Measurements from ENCODE around the gene SLC22A17. TPM values are rescaled to one million over a fixed set of nuclear protein-coding genes. Genes with fewer than 3 reads are reported as not detected.

The SLC22A17 gene
- total and polyA plus RNA-seq, 9 of the 15 experiments (the other 6 are each of a cell fraction or from before 2014, with no cell fraction given), result 0.07 to 0.09 TPM; not detected in 7

DNA sequence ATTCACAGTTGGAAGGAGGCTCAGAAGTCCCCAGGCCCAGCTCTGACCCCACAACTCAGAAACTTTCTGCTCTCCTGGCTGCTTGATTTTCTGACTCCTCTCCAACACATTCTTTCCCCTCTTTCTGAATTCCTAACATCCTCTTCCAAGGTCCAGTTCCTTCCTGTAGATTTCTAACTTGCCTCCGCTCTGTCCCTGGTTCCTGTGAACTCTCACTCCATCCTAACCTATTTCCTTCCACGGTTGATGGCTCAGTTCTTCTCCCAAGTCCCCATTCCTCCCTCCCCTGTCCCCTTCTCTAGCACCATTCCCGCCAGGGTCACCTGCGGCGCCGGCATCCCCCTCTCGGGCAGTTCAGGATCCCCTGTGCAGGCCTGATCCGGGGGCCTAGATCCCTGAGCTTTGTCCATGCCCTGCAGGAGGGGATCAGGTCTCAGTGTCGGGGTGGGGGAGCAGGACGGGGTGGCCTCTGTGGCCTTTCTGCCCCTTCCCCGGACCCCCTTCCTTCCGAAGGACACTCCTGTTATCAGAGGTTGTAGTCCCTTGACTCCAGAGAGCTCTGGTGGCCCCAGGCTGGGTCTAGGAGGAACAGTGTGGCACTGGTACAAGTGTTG lies 6.0 kb upstream of the SLC22A17 start (continued):
- TF ChIP-seq, protein P1, sequence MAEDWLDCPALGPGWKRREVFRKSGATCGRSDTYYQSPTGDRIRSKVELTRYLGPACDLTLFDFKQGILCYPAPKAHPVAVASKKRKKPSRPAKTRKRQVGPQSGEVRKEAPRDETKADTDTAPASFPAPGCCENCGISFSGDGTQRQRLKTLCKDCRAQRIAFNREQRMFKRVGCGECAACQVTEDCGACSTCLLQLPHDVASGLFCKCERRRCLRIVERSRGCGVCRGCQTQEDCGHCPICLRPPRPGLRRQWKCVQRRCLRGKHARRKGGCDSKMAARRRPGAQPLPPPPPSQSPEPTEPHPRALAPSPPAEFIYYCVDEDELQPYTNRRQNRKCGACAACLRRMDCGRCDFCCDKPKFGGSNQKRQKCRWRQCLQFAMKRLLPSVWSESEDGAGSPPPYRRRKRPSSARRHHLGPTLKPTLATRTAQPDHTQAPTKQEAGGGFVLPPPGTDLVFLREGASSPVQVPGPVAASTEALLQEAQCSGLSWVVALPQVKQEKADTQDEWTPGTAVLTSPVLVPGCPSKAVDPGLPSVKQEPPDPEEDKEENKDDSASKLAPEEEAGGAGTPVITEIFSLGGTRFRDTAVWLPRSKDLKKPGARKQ (CRISPR knock-in tag; IDR thresholded peaks at IDR 0.05), result no peak
- TF ChIP-seq, protein P2, sequence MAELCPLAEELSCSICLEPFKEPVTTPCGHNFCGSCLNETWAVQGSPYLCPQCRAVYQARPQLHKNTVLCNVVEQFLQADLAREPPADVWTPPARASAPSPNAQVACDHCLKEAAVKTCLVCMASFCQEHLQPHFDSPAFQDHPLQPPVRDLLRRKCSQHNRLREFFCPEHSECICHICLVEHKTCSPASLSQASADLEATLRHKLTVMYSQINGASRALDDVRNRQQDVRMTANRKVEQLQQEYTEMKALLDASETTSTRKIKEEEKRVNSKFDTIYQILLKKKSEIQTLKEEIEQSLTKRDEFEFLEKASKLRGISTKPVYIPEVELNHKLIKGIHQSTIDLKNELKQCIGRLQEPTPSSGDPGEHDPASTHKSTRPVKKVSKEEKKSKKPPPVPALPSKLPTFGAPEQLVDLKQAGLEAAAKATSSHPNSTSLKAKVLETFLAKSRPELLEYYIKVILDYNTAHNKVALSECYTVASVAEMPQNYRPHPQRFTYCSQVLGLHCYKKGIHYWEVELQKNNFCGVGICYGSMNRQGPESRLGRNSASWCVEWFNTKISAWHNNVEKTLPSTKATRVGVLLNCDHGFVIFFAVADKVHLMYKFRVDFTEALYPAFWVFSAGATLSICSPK (IDR thresholded peaks at IDR 0.05; ENCODE audit: borderline replicate concordance), result no peak
- TF ChIP-seq MCM7 (IDR thresholded peaks at IDR 0.05), result no peak
- TF ChIP-seq KLF10 (CRISPR knock-in tag; IDR thresholded peaks at IDR 0.05), result no peak
- no peak for TF ChIP-seq TFAM (CRISPR knock-in tag; conservative IDR thresholded peaks at IDR 0.05)

DNA sequence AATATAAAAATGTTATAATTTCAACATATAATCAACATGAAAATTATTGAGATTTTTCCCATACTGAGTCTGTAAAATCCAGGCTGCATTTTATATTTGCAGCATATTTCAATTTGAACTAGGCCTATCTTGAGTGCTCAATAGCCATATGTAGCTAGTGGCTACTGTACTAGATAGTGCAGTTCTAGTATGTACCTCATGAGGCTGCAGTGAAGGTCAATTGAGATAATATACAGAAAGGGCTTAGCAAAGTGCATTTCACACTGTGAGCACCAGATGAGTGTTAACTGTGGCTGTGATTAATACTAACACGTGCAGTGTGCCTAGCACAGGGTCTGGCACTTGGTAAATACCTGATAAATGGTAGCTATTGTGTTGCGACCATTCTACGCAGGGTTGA lies 5.4 kb upstream of the SLC22A17 start:
- CTCF ChIA-PET (ENCODE audit: low intra/inter-chr PET ratio), result no interaction called here
- H3K4me1 ChIP-seq (replicated peaks in 1 of 2; ENCODE audit: control insufficient read depth in 2 of 2, insufficient read depth in 2 of 2, low read length in 2 of 2), result peaks cover 0 to 5% of the 10 kb centered on the region in 2 experiments; a peak in 3 of 5 replicates
- no peaks in the 10 kb centered on the region for H3K9me1 ChIP-seq (ENCODE audit: control insufficient read depth, insufficient read depth, low read length)
- no peaks in the 10 kb centered on the region for H3K9me3 ChIP-seq (replicated peaks; ENCODE audit: control insufficient read depth, insufficient read depth, low read depth, low read length)
- H4K20me1 ChIP-seq (replicated peaks; ENCODE audit: control insufficient read depth, insufficient read depth, low read length), result no peaks in the 10 kb centered on the region; the same call in 1 of the 2 replicates
- H2AFZ ChIP-seq (ENCODE audit: low read depth, low read length), result no peak overlapping the region
- 14% methylated on average over 3 of the region's 3 CpGs for WGBS (ENCODE audit: insufficient coverage, low coverage, missing lambda C conversion rate)
- in situ Hi-C loops (cut with MboI), result no loop called here
- H3K4me3 ChIP-seq, result no peak overlapping the region
- TF ChIP-seq CBFA2T3 (IDR thresholded peaks at IDR 0.05) (peak; percentile 32), NCOA2 (IDR thresholded peaks at IDR 0.05; ENCODE audit: partially characterized antibody in 2 of 2) (no peak)
- intact Hi-C loops (cut with micrococcal nuclease), result no loop called here
- no TSS peak for BruUV-seq (replicated peaks)
- H3K36me3 ChIP-seq (ENCODE audit: control insufficient read depth, insufficient read depth, low read length), result no peaks in the 10 kb centered on the region
- H3K4me2 ChIP-seq (ENCODE audit: insufficient read depth, low read length), result no peak overlapping the region
- no peaks in the 10 kb centered on the region for H3K79me2 ChIP-seq (ENCODE audit: control insufficient read depth, insufficient read depth, low read length)
- H3K27ac ChIP-seq (ENCODE audit: extremely low read depth, low read depth, low read length), result no peak overlapping the region
- peak; percentile 71 for ATAC-seq
- POLR2A ChIA-PET, result interaction anchor here (0.6 kb wide), 1 partner anchor 312 kb away, joined by 4 read pairs; no protein-coding TSS in a partner anchor
- H3K27me3 ChIP-seq (ENCODE audit: control insufficient read depth in 2 of 2, insufficient read depth in 2 of 2, low read length in 2 of 2), result peaks cover 13 to 48% of the 10 kb centered on the region in 2 experiments; a peak in 4 of 5 replicates
- FAIRE-seq, result no peak
- no peak overlapping the region for H3K9ac ChIP-seq (ENCODE audit: insufficient read depth in 1 of 2, low read depth in 2 of 2, low read length in 2 of 2)
- no peak for DNase-seq (ENCODE audit: extremely low read depth in 1 of 4, low spot score in 3 of 4)
